Large intestine (tissue), 3 donors: Measurements from ENCODE around the gene PLCL1. TPM values are rescaled to one million over a fixed set of nuclear protein-coding genes. Genes with fewer than 3 reads are reported as not detected.

Source experiments
- DNase-seq, 2 donors: peaks; one replicate each; pipeline versions ENCODE4 v3.0.0 to v3.0.0-alpha.2; 2013
- H3K27ac ChIP-seq: one replicate; pipeline ENCODE4 v1.5.1; 2013; ENCODE audit warnings: low read length
- H3K27me3 ChIP-seq: 2 replicates; pipeline ENCODE4 v1.6.1; 2013; ENCODE audit warnings: low read length; ENCODE audit not compliant: control insufficient read depth, insufficient read depth
- H3K36me3 ChIP-seq: 2 replicates; pipeline ENCODE4 v1.6.1; 2013; ENCODE audit warnings: low read length; ENCODE audit not compliant: control insufficient read depth, insufficient read depth
- H3K4me1 ChIP-seq: one replicate; pipeline ENCODE4 v1.6.1; 2013; ENCODE audit warnings: low read length; ENCODE audit not compliant: control insufficient read depth, insufficient read depth
- H3K4me3 ChIP-seq: one replicate; pipeline ENCODE4 v1.5.1; 2013; ENCODE audit warnings: low read length
- H3K9me3 ChIP-seq: one replicate; pipeline ENCODE4 v1.6.1; 2013; ENCODE audit warnings: mild to moderate bottlenecking, low read depth, low read length, moderate library complexity; ENCODE audit not compliant: control insufficient read depth
- WGBS: methylation state at CpG from one replicate; pipeline ENCODE4 v1.1.5; 2013; ENCODE audit warnings: low lambda C conversion rate; ENCODE audit not compliant: insufficient coverage; 5-methylcytosine and 5-hydroxymethylcytosine counted together
- polyA plus RNA-seq: library from polyadenylated mRNA; unstranded; fragments of 120-200 nt; gene quantifications from one replicate; pipeline ENCODE4 v1.2.1, GENCODE V29; 2013

Gene PLCL1
- polyA plus RNA-seq, 1 donor = 3.3 TPM

- Histone ChIP-seq H3K4me1 (no peaks in the 10 kb centered on the region), H3K4me3 (no peak overlapping the region), H3K27me3 (no peaks in the 10 kb centered on the region), H3K27ac (no peak overlapping the region), H3K9me3 (no peaks in the 10 kb centered on the region), H3K36me3 (no peaks in the 10 kb centered on the region)
- WGBS = 67% methylated on average over 2 of the region's 8 CpGs
- DNase-seq = no peak
These were observed 65.2 kb downstream of the PLCL1 start for GRCh38 chr2:197869501-197870111.

- no CpG with 5 or more reads among the region's 2 CpGs for WGBS
- H3K4me1 ChIP-seq = no peaks in the 10 kb centered on the region
- no peaks in the 10 kb centered on the region for H3K27me3 ChIP-seq
- H3K4me3 ChIP-seq = no peak overlapping the region
- no peaks in the 10 kb centered on the region for H3K9me3 ChIP-seq
- no peak for DNase-seq
- H3K36me3 ChIP-seq = no peaks in the 10 kb centered on the region
- no peak overlapping the region for H3K27ac ChIP-seq
These were observed 65.7 kb downstream of the PLCL1 start for GRCh38 chr2:197870137-197870536.

GRCh38 chr2:197871780-197872456 is 67.5 kb downstream of the PLCL1 start:
- H3K4me3 ChIP-seq = no peak overlapping the region
- no CpG with 5 or more reads among the region's 3 CpGs for WGBS
- no peaks in the 10 kb centered on the region for H3K4me1 ChIP-seq
- no peak overlapping the region for H3K27ac ChIP-seq
- no peaks in the 10 kb centered on the region for H3K9me3 ChIP-seq
- H3K27me3 ChIP-seq = no peaks in the 10 kb centered on the region
- DNase-seq = no peak
- H3K36me3 ChIP-seq = no peaks in the 10 kb centered on the region

- Histone ChIP-seq H3K27ac (no peak overlapping the region), H3K4me3 (no peak overlapping the region), H3K36me3 (no peaks in the 10 kb centered on the region), H3K27me3 (no peaks in the 10 kb centered on the region), H3K4me1 (no peaks in the 10 kb centered on the region), H3K9me3 (no peaks in the 10 kb centered on the region)
- no CpG with 5 or more reads among the region's 4 CpGs for WGBS
- no peak for DNase-seq
These were observed 68.9 kb downstream of the PLCL1 start for GRCh38 chr2:197873293-197873701.

GRCh38 chr2:197875763-197876162 is 71.4 kb downstream of the PLCL1 start:
- Histone ChIP-seq H3K9me3 (no peaks in the 10 kb centered on the region), H3K27ac (no peak overlapping the region), H3K4me3 (no peak overlapping the region), H3K36me3 (no peaks in the 10 kb centered on the region), H3K4me1 (no peaks in the 10 kb centered on the region), H3K27me3 (no peaks in the 10 kb centered on the region)
- DNase-seq = no peak
- 0% methylated on average over 1 of the region's 1 CpG for WGBS

GRCh38 chr2:197876524-197876923 is 72.1 kb downstream of the PLCL1 start:
- DNase-seq = no peak
- Histone ChIP-seq H3K9me3 (no peaks in the 10 kb centered on the region), H3K4me1 (no peaks in the 10 kb centered on the region), H3K36me3 (no peaks in the 10 kb centered on the region), H3K27ac (no peak overlapping the region), H3K27me3 (no peaks in the 10 kb centered on the region), H3K4me3 (no peak overlapping the region)
- 100% methylated on average over 1 of the region's 1 CpG for WGBS

GRCh38 chr2:197877038-197877437 is 72.6 kb downstream of the PLCL1 start:
- H3K4me3 ChIP-seq = no peak overlapping the region
- H3K27me3 ChIP-seq = no peaks in the 10 kb centered on the region
- H3K4me1 ChIP-seq = no peaks in the 10 kb centered on the region
- H3K36me3 ChIP-seq = no peaks in the 10 kb centered on the region
- no peak for DNase-seq
- no peak overlapping the region for H3K27ac ChIP-seq
- no peaks in the 10 kb centered on the region for H3K9me3 ChIP-seq
- 40% methylated on average over 1 of the region's 1 CpG for WGBS

- no peaks in the 10 kb centered on the region for H3K36me3 ChIP-seq
- DNase-seq = no peak
- H3K9me3 ChIP-seq = no peaks in the 10 kb centered on the region
- H3K4me1 ChIP-seq = no peaks in the 10 kb centered on the region
- no peak overlapping the region for H3K4me3 ChIP-seq
- no peaks in the 10 kb centered on the region for H3K27me3 ChIP-seq
- no peak overlapping the region for H3K27ac ChIP-seq
- no CpG with 5 or more reads among the region's 1 CpG for WGBS
These were observed 74.4 kb downstream of the PLCL1 start for GRCh38 chr2:197878792-197879191.

- WGBS = 85% methylated on average over 3 of the region's 3 CpGs
These were observed 75.5 kb downstream of the PLCL1 start for GRCh38 chr2:197879812-197880408.

GRCh38 chr2:197883354-197884032 is 79.1 kb downstream of the PLCL1 start:
- Histone ChIP-seq H3K4me1 (no peaks in the 10 kb centered on the region), H3K36me3 (no peaks in the 10 kb centered on the region), H3K9me3 (no peaks in the 10 kb centered on the region), H3K4me3 (no peak overlapping the region), H3K27ac (no peak overlapping the region), H3K27me3 (no peaks in the 10 kb centered on the region)
- WGBS = no CpG with 5 or more reads among the region's 3 CpGs
- DNase-seq = no peak

More at GRCh38 chr2:197879812-197880408, 75.5 kb downstream of the PLCL1 start:
- no peak for DNase-seq
- Histone ChIP-seq H3K4me3 (no peak overlapping the region), H3K9me3 (no peaks in the 10 kb centered on the region), H3K27me3 (no peaks in the 10 kb centered on the region), H3K36me3 (no peaks in the 10 kb centered on the region), H3K27ac (no peak overlapping the region), H3K4me1 (no peaks in the 10 kb centered on the region)
